RPMI8226 (cell line): ENCODE data around the gene KNSTRN.

Experiments
- DNase-seq: peaks from one replicate; pipeline ENCODE4 v3.0.0-alpha.2; 2015

Gene KNSTRN

DNA sequence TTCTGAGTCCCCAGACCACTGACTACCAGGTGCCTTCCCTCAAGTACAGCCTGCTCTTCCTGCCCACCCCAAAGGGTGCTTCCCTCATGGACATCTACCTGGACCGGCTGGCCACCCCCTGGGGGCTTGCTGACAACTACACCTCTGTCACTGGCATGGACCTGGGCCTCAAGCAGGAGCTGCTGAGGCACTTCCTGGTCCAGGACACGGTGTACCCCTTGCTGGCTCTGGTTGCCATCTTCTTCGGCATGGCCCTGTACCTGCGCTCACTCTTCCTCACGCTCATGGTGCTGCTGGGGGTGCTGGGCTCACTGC is 15.2 kb upstream of the KNSTRN start:
- DNase-seq, result no peak

DNA sequence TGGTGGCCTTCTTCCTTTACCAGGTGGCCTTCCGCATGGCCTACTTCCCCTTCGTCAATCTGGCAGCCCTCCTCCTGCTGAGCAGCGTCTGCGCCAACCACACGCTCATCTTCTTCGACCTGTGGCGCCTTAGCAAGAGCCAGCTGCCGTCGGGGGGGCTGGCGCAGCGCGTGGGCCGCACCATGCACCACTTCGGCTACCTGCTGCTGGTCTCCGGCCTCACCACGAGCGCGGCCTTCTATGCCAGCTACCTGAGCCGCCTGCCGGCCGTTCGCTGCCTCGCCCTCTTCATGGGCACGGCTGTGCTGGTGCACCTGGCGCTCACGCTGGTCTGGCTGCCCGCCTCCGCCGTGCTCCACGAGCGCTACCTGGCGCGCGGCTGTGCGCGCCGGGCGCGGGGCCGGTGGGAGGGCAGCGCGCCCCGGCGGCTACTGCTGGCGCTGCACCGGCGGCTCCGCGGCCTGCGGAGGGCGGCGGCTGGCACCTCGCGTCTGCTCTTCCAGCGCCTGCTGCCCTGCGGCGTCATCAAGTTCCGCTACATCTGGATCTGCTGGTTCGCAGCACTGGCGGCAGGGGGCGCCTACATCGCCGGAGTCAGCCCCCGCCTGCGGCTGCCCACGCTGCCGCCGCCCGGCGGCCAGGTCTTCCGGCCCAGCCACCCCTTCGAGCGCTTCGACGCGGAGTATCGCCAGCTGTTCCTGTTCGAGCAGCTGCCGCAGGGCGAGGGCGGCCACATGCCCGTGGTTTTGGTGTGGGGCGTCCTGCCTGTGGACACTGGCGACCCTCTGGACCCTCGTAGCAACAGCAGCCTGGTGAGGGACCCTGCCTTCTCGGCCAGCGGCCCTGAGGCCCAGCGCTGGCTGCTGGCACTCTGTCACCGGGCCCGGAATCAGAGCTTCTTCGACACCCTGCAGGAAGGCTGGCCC is 14.6 kb upstream of the KNSTRN start:
- DNase-seq, result peak; percentile 93

DNA sequence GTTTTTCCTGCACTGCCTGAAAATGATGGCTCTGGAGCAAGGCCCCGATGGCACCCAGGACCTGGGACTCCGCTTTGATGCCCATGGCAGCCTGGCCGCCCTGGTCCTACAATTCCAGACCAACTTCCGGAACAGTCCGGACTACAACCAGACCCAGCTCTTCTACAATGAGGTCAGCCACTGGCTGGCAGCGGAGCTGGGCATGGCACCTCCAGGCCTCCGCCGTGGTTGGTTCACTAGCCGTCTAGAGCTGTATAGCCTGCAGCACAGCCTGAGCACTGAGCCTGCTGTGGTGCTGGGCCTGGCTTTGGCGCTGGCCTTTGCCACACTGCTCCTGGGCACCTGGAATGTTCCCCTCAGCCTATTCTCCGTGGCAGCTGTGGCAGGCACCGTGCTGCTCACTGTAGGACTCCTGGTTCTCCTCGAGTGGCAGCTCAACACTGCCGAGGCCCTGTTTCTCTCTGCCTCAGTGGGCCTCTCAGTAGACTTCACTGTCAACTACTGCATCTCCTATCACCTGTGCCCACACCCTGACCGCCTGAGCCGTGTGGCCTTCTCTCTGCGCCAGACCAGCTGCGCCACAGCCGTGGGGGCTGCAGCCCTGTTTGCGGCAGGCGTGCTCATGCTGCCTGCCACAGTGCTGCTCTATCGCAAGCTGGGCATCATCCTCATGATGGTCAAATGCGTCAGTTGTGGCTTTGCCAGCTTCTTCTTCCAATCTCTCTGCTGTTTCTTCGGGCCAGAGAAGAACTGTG is 13.6 kb upstream of the KNSTRN start:
- no peak for DNase-seq

DNA sequence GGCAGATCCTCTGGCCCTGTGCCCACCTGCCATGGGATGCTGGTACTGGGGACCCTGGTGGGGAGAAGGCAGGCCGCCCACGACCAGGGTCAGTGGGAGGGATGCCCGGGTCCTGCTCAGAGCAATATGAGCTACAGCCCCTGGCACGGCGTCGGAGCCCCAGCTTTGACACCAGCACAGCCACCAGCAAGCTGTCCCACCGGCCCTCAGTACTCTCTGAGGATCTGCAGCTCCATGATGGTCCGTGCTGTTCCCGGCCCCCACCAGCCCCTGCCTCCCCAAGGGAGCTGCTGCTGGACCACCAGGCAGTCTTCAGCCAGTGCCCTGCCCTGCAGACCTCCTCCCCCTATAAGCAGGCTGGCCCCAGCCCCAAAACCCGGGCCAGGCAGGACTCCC is 13.0 kb upstream of the KNSTRN start:
- DNase-seq, result no peak

DNA sequence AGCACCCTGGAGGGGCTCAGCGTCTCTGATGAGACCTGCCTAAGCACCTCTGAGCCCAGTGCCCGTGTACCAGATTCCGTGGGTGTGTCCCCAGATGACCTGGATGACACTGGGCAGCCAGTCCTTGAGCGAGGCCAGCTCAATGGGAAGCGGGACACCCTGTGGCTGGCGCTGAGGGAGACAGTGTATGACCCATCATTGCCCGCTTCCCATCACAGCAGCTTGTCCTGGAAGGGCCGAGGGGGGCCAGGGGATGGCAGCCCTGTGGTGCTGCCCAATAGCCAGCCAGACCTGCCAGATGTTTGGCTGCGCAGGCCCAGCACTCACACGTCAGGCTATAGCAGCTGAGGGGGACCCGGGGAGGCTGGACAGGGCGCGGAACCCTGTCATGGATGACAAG is 12.6 kb upstream of the KNSTRN start:
- DNase-seq, result no peak

DNA sequence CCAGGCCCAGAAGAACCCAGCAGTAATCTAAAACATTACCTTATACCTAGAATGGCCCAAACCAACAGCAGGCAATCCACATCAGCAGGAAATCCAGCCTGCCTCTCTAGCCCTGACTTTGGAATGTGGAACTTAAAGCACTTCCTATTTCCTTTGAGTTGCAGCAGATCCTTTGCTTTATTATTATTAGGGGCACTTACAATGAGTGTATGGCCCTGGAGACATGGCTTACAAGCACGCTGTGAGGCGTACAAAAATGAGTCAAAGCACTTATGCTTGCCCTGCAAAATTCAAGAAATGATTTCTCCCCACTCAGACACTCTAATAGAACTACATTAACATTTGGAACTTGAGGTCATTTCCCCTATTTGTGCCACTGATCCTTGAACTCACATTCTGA is 9.5 kb upstream of the KNSTRN start:
- no peak for DNase-seq

DNA sequence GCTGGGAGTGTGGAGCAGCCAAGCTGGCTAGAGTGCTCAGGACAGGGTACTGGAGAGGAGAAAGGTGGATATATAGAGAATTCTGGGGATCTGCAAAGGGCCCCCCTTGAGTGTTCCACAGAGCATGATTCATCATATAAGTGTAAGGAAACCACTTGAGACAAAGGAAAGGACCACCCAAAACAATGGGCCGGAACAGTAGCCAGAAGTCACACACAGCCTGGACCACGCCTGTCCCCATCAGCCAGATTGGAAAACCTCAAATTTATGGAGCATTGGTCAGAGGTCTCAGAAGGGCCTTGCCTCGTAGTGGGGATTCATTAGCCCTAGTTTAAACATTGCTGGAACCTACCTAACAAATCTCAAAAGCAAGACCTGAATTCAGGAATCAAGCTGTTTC is 4.9 kb upstream of the KNSTRN start:
- no peak for DNase-seq

DNA sequence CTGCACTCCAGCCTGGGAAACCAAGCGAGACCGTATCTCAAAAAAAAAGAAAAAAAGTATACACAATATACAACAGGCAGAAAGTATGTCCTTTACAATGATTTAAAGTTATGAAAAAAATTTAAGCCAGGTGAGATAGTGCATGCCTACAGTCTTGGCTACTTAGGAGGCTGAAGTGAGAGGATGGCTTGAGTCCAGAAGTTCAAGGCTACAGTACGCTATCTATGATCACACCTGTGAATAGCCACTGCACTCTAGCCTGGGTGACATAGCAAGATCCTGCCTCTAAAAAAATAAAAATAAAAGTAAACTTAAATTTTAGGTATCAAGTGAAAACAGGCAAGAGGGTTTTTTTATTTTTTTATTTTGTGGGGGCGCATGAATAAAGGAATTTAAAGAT is 3.1 kb upstream of the KNSTRN start:
- no peak for DNase-seq

DNA sequence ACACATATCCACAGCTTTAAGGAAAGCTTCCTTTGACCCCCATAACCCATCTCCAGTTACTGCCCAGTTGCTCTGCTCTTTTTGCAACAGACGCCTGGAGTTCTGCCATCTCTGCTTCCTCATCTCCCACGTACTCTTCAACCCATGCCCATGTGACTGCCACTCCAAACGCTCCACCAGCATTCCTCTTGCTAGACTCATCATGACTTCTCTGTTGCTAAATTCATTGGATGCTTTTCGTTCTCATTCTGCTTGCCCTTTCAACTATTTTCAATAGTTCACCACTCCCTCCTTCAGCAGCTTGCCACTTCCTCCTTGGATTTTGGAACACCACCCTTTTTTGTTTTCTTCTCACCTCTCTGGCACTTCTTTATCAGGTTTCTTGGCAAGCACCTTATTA is 2.7 kb upstream of the KNSTRN start:
- no peak for DNase-seq

DNA sequence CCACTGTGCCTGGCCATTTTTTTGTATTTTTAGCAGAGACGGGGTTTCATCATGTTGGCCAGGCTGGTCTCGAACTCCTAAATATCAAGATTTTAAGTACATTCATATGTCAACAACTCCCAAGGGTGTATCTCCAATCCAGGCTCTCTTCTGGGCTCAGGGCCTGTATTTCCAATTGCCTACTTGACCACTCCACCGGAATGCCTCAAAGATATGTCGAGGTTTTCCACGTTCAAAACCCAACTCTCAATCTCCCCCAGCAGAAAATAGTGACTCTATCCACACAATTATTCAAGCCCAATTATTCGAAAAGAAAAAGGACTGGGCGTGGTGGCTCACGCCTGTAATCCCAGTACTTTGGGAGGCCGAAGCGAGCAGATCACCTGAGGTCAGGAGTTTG is 1.9 kb upstream of the KNSTRN start:
- DNase-seq, result no peak

DNA sequence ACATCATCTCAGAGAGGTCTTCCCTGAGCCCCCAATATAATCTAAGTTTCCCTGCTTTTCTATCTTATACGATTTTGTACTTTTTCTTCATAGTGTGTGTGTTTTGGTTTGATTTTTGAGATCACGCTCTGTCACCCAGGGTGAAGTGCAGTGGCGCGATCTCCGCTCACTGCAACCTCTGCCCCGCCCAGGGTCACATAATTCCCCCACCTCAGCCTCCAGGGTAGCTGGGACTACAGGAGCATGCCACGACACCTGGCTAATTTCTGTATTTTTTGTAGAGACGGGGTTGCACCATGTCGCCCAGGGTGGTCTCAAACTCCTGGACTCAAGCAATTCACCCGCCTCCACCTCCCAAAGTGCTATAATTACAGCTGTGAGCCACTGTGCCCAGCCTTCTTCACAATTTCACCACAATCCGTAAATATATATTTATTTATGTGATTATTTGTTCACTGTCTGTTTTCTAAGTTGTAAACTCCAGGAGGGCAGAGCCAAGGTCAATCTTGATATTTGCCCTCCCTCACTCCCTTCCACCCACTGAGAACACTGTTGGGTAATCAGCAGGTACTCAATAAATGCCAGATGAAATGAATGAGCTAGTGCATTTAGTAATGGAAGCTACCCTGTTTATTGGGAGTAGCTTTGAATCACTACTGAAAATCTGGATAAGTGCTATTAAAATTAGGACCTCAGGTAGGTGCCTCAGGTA is 547 bp upstream of the KNSTRN start:
- DNase-seq, result no peak

DNA sequence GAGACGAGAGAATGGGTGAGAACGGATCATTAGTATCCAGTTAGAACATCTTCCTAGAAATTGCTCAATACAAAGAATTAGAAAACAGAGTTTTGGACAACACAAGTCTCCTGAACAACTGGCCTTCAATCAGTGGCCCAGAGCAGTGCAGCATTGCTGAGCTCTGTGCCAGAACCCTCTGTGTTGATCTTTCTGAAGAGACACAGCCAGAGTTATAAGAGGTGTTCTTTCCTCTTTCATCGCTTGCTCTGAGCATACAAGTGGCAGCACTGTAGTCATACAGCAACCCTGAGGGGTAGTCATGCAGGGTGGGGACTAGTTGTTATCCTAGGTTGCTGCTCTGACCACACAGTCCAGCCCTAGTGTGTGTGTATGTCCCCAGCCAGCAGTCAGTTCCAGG is 4.0 kb downstream of the KNSTRN start:
- DNase-seq, result no peak

DNA sequence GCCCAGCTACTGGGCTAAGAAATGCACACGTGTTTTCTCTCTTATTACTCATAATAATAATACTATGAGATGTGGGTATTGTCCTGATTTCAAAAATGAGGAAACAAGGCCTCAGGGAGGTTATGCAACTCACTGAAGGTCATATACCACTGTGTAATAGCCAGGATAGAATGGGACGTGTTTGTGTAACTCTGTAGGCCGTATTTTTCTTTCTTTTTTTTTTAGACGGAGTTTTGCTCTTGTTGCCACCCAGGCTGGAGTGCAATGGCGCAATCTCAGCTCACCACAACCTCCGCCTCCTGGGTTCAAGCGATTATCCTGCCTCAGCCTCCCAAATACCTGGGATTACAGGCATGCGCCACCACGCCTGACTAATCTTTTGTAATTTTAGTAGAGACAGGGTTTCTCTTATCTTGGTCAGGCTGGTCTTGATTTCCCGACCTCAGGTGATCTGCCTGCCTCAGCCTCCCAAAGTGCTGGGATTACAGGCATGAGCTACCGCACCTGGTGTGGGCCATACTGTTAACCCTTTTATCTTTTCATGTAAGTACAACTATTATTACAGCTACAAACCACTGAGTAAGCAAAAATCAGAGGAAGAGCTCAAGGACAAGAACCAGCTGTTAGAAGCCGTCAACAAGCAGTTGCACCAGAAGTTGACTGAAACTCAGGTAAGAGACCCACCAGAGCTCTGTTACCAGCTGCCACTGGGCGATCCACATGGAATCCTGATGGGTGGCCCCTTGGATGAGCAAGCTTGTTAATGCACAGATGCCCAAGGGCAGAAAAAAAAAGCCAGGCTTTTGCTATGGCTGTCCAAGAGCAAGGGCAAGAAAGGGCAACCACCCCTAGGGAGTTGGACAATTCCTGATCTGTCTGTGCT is 6.7 kb downstream of the KNSTRN start:
- no peak for DNase-seq

DNA sequence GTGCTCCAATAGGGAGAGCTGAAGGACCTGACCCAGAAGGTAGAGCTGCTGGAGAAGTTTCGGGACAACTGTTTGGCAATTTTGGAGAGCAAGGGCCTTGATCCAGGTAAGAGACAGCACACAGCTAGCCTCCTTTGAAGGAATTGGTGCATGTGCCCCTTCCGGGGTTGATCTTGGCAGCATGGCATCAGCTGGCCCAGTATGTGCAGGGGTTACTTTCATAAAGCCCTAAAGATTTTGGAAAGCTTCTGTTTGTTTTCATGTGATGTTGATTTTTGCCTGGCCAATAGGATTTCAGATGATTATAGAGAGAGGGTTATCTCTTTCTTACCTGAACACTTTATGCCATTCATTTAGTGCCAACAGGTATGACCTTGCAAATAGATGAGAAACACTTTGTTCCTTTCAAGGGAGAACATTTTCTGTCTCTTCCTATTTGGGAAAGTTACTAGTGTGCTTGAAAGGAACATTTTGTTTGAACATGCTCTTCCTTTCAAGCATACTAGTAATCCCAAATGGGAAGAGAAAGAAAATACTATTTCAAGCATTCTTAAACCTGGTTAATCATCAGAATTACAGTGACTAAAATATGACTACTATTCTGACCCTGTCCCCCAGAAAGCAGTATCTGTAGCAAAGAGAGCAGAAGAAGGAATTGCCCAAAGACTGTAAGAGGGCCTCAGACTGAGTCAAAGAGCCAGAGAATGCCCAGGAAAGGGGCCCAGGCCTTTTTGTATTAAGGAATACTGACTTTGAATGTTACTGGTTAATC is 7.5 kb downstream of the KNSTRN start:
- no peak for DNase-seq

DNA sequence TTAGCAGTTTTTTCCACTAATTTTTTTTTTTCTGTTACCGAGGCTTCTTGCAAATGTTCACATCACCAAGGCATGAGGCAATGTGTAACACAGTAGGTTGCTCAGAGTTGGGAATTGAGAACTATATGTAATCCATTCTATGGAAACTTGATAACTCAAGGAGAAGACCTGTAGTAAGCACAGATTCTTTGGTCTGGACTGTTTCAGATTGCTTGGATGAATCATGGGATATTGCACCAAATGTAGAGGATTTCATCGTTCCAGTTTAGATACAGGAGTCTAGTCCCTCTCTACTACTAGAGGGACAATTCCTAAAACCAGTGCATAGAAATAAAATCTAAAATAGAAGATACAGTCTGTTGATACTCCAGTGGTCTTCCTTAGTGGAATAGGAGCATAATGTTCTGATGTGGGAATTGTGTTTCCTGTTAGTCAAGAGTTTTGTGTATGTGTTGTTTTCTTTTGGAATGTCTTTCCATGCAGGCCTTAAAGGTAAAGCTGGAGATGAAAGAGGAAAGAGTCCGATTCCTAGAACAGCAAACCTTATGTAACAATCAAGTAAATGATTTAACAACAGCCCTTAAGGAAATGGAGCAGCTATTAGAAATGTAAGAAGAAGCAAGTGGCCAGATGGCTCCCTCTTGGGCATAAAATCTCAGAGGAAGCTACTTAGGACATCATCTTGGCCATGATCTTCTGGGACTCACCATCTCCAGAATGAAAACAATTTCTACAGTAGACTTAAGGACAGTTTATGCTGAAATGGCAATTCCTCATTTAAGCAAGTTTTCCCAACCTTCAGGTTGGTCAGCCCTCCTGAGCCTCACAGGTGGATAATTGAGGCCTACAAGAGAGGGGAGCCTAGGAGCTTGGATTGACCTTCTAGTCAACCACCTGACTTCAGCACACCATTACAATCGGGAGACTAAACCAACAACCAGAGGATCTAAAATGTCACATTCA is 10.7 kb downstream of the KNSTRN start:
- no peak for DNase-seq

DNA sequence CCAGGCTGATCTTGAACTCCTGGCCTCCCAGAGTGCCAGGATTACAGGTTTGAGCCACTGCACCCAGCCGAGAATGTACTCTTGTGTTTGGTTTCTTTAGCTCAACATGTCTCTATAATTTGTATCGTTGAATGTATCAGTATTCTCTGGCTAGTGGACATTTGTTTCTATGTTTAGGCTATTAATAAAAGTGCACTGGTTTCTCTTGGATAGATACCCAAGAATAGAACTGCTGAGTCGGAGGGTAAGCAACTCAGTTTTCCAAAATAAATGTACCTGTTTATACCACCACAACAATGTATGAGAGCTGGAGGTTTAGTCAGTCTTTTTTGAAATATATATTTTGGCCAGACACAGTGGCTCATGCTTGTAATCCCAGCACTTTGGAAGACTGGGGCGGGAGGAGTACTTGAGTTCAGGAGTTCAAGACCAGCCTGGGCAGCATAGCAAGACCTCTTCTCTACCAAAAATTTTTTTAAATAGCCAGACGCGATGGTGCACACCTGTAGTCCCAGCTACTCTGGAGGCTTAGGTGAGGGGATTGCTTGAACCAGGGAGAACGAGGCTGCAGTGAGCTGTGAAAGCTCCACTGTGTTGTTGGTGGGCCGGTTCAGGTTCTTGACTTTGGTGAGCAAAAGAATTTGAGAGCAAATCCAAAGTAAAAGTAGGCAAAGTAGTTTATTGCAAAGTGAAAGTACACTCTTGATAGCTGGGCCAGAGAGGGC is 15.3 kb downstream of the KNSTRN start:
- DNase-seq, result no peak

DNA sequence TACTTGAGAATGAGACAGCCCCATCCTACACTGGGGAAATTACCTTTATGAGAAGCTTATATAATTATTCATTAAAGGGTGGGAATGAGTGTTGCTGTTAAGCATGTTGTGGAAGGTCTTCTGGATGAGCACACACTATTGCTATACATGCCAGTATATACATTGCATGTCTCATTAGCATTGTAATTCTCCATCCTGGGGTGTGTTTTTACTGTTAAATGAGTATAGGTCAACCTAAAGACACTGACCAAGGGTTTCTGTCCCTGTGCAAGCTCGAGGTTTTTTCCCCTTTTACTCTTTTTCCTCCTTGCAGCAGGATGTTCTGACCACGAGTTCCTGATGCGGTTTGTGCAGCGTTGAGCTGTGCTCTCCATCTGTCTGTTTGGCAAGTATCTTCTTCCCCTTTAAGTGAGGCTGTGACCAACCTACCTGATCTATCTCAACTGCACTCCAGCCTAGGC is 15.9 kb downstream of the KNSTRN start:
- peak; percentile 52 for DNase-seq

DNA sequence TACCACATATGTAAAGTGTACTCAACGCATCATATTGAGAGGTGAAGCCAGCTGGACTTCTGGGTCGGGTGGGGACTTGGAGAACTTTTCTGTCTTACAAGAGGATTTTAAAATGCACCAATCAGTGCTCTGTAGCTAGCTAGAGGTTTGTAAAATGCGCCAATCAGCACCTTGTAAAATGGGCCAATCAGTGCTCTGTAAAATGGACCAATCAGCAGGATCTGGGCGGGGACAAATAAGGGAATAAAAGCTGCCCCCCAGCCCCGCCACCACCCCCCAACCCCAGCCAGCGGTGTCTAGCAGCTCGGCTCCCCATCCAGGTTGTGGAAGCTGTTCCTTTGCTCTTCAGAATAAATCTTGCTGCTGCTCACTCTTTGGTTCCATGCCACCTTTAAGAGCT is 16.8 kb downstream of the KNSTRN start:
- no peak for DNase-seq

DNA sequence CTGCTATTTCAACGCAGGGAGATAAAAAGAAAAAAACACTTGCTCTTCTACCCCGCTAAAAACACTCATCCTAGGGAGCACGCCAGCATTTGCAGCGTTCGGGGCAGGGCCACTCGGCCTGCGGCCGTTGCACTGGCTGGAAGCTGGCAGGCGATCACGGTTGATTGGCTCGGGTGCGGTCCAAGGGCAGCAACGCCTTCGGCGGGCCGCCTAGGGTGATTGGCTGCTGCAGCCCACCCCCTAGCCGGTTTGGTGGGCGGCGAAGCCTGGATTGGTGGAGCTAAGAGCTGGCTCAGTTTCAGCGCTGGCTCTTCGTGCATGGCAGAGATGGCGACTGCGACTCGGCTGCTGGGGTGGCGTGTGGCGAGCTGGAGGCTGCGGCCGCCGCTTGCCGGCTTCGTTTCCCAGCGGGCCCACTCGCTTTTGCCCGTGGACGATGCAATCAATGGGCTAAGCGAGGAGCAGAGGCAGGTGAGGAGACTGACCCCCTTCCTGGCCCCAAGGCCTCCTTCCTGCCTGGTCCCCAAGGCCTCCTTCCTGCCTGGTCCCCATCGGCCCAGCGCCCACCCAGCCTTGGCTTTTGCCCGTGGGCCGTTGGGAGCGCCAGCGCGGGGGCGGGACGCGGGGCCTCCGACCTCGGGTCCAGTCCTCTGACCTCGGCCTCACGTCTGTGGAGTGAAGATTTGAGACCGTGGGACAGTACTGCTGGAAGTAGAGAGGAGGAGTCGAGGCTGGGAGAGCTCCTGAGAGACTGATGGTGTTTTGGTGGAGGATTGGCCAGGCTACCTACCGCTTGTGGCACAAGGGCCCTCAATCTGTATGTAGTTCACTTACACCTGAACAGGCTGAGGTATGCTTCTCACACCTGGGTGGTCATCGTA is 23.2 kb downstream of the KNSTRN start, which contains the start of gene IVD:
Gene IVD, plus strand, starts transcription at position 295 of the 881 bp plus-strand sequence. Its CDS starts 33 bp downstream, at position 328.
- DNase-seq, result peak; percentile 89
